GDM1 (cell line): ENCODE data around the gene NR2F1.
"Not testable (repeated sequence)": the region's sequence is repeated elsewhere in the genome, so short reads cannot be mapped to it uniquely, and the experiment has no call there.

Experiments used
- DNase-seq: peaks from one replicate; lab custom pipeline; 2025; lab: John Stamatoyannopoulos, UW

Gene NR2F1

GRCh38 chr5:93582677-93583438 is at the start of gene NR2F1:
Gene NR2F1, plus strand, starts transcription at chr5:93583222. Its CDS starts 1,802 bp downstream, at chr5:93585024.
- no peak for DNase-seq

GRCh38 chr5:93545872-93546271 is 37.1 kb upstream of the NR2F1 start:
- no peak for DNase-seq

- not testable (repeated sequence) for DNase-seq
Measured at GRCh38 chr5:93549594-93549993, 33.4 kb upstream of the NR2F1 start.

- DNase-seq: no peak
Measured at GRCh38 chr5:93557021-93557604, 25.9 kb upstream of the NR2F1 start.

- DNase-seq: no peak
Measured at GRCh38 chr5:93566091-93566490, 16.9 kb upstream of the NR2F1 start.

- DNase-seq: no peak
Measured at GRCh38 chr5:93567424-93567823, 15.6 kb upstream of the NR2F1 start.

- no peak for DNase-seq
Measured at GRCh38 chr5:93569300-93570160, 13.5 kb upstream of the NR2F1 start.

- DNase-seq: no peak
Measured at GRCh38 chr5:93570294-93571113, 12.5 kb upstream of the NR2F1 start.

- DNase-seq: no peak
Measured at GRCh38 chr5:93571114-93571949, 11.7 kb upstream of the NR2F1 start.

- DNase-seq: no peak
Measured at GRCh38 chr5:93572101-93572607, 10.9 kb upstream of the NR2F1 start.

GRCh38 chr5:93572608-93573353 is 10.2 kb upstream of the NR2F1 start:
- DNase-seq: no peak

- no peak for DNase-seq
Measured at GRCh38 chr5:93573354-93574351, 9.4 kb upstream of the NR2F1 start.

- no peak for DNase-seq
Measured at GRCh38 chr5:93574491-93575305, 8.3 kb upstream of the NR2F1 start.

GRCh38 chr5:93575461-93576414 is 7.3 kb upstream of the NR2F1 start:
- no peak for DNase-seq

GRCh38 chr5:93576994-93577853 is 5.8 kb upstream of the NR2F1 start:
- DNase-seq: no peak
